Left ventricle myocardium inferior (tissue), 1 donor: ENCODE data around the gene MYCT1. TPM values are rescaled to one million over a fixed set of nuclear protein-coding genes. Genes with fewer than 3 reads are reported as not detected.

ENCODE experiments used
- DNase-seq: peaks from one replicate; pipeline ENCODE4 v3.0.0-alpha.2; 2020
- H3K27ac ChIP-seq: fragments of 200-600 bp; replicated peaks from 2 replicates; pipeline ENCODE4 v1.8.0; 2021
- H3K27me3 ChIP-seq: fragments of 200-600 bp; 2 replicates; pipeline ENCODE4 v1.8.0; 2021; ENCODE audit warnings: low read depth
- H3K36me3 ChIP-seq: fragments of 200-600 bp; 2 replicates; pipeline ENCODE4 v1.8.0; 2021
- H3K4me1 ChIP-seq: fragments of 200-600 bp; 2 replicates; pipeline ENCODE4 v1.8.0; 2021
- H3K4me3 ChIP-seq: fragments of 200-600 bp; 2 replicates; pipeline ENCODE4 v1.8.0; 2021; ENCODE audit warnings: mild to moderate bottlenecking, moderate library complexity
- H3K9me3 ChIP-seq: fragments of 200-600 bp; replicated peaks from 2 replicates; pipeline ENCODE4 v1.8.0; 2021
- intact Hi-C: fragments of 100-400 bp; cut with micrococcal nuclease; formaldehyde crosslinking; loops from one replicate; pipeline ENCODE4 v1.11.0; 2022
- total RNA-seq: library from RNA; stranded (reverse); fragmentation: NEBNext Ultra II Directional; extraction: Animal tissue kit (Norgen Biotek cat#: 25700); gene quantifications from one replicate; pipeline ENCODE4 v1.2.1, GENCODE V29; 2021
- TF ChIP-seq, protein P1 (sequence below): fragments of 200-600 bp; IDR thresholded peaks from 2 replicates; pipeline ENCODE4 v1.8.0; 2021; ENCODE audit warnings: antibody characterized with exemption, mild to moderate bottlenecking, borderline replicate concordance
- donor health status: DM: no; HTN: yes; CAD: no; lungs with severe emphysema.

The MYCT1 gene
- total RNA-seq, 1 donor from 2014 or later: 15.0 TPM

DNA sequence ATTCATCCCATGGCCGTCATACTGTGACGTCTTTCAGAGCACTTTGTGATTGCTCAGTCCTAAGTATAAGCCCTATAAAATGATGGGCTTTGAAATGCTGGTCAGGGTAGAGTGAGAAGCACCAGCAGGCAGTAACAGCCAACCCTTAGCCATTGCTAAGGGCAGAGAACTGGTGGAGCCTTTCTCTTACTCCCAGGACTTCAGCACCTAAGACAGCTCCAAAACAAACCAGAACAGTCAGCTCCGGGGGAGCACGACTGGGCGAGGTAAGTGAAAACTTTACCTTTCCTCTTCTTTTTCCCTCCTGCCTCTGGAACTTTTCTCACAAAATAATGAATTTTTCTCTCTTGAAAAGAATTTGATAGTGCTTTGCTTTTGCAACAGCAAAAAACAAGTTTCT lies 53.0 kb downstream of the MYCT1 start, which contains the start of gene VIP:
Gene VIP, plus strand, starts transcription at position 104 of the 400 bp plus-strand sequence. CDS start 1,381 bp downstream, outside the sequence.
- intact Hi-C loops: no loop called here
- Histone ChIP-seq H3K4me3 (no peak within 1 kb of the TSS), H3K36me3 (no peaks in the 10 kb centered on the region), H3K27ac (no peak within 1 kb of the TSS), H3K4me1 (no peaks in the 10 kb centered on the region), H3K9me3 (no peaks in the 10 kb centered on the region), H3K27me3 (no peaks in the 10 kb centered on the region)
- TF ChIP-seq, protein P1, sequence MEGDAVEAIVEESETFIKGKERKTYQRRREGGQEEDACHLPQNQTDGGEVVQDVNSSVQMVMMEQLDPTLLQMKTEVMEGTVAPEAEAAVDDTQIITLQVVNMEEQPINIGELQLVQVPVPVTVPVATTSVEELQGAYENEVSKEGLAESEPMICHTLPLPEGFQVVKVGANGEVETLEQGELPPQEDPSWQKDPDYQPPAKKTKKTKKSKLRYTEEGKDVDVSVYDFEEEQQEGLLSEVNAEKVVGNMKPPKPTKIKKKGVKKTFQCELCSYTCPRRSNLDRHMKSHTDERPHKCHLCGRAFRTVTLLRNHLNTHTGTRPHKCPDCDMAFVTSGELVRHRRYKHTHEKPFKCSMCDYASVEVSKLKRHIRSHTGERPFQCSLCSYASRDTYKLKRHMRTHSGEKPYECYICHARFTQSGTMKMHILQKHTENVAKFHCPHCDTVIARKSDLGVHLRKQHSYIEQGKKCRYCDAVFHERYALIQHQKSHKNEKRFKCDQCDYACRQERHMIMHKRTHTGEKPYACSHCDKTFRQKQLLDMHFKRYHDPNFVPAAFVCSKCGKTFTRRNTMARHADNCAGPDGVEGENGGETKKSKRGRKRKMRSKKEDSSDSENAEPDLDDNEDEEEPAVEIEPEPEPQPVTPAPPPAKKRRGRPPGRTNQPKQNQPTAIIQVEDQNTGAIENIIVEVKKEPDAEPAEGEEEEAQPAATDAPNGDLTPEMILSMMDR: no peak
- no peak for DNase-seq

DNA sequence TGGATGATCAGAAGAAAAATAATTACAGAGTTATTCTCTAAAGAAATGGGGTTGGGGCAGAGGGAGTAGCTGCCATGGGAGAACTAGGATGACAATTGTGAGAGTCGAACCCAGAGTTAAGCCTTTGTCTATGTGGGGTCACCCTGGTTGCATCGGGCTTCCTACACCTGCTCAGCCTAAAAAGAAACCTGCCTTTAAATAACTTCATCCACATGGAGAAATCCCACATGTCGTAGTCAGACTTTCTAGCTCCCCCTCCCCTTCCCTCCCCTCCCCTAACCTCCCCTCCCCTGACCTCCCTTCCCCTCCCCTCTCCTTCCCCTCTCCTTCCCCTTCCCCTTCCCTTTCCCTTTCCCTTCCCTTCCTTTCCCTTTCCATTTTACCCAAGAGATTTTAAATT lies 67.6 kb downstream of the MYCT1 start:
- no peaks in the 10 kb centered on the region for H3K27me3 ChIP-seq
- no peaks in the 10 kb centered on the region for H3K9me3 ChIP-seq
- H3K27ac ChIP-seq: no peak overlapping the region
- intact Hi-C loops: no loop called here
- TF ChIP-seq, protein P1: no peak
- H3K4me3 ChIP-seq: no peak overlapping the region
- no peaks in the 10 kb centered on the region for H3K4me1 ChIP-seq
- no peaks in the 10 kb centered on the region for H3K36me3 ChIP-seq
- no peak for DNase-seq

DNA sequence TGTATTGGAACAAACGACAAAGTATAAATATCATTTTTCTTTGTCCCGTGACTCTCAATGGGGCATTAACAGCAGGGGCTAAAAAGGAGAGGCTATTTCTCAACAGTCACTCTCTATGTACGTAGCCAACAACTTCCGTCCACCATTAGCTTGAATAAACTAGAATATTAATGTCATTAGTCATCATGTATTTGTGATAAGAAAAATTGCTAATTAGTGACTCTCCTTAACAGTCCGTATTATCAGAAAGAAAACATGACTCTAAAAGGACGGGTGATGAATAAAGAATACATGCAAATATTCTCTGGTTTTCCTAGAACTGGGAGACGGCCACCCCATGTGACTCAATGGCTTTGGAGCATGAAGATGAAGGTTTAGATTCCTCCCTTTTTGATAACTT lies 71.5 kb downstream of the MYCT1 start:
- Histone ChIP-seq H3K9me3 (no peaks in the 10 kb centered on the region), H3K27ac (no peak overlapping the region), H3K4me1 (no peaks in the 10 kb centered on the region), H3K36me3 (no peaks in the 10 kb centered on the region), H3K27me3 (no peaks in the 10 kb centered on the region), H3K4me3 (no peak overlapping the region)
- TF ChIP-seq, protein P1: no peak
- DNase-seq: no peak
- intact Hi-C loops: no loop called here

DNA sequence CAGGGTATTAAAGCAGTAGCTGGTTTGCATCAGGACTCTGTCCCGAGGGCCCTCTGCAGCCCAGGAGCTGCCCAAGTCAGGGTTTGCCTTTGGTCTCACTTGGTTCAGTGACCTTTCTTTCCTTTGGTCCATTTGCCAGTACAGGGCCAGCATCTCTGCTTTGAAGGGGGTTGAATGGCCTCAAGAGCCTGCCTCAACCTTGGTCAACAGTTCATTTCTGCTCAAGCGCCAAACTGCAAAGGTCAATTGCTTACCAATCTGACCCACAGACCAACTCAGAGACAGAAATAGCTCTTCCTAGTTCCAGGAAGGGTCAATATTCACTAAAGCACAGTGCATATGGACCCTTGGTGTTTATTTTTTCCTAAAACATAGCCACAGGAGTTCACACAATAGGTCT lies 72.3 kb downstream of the MYCT1 start:
- TF ChIP-seq, protein P1: no peak
- intact Hi-C loops: no loop called here
- no peaks in the 10 kb centered on the region for H3K27me3 ChIP-seq
- no peak for DNase-seq
- no peaks in the 10 kb centered on the region for H3K36me3 ChIP-seq
- no peak overlapping the region for H3K4me3 ChIP-seq
- H3K4me1 ChIP-seq: no peaks in the 10 kb centered on the region
- H3K27ac ChIP-seq: no peak overlapping the region
- H3K9me3 ChIP-seq: no peaks in the 10 kb centered on the region

DNA sequence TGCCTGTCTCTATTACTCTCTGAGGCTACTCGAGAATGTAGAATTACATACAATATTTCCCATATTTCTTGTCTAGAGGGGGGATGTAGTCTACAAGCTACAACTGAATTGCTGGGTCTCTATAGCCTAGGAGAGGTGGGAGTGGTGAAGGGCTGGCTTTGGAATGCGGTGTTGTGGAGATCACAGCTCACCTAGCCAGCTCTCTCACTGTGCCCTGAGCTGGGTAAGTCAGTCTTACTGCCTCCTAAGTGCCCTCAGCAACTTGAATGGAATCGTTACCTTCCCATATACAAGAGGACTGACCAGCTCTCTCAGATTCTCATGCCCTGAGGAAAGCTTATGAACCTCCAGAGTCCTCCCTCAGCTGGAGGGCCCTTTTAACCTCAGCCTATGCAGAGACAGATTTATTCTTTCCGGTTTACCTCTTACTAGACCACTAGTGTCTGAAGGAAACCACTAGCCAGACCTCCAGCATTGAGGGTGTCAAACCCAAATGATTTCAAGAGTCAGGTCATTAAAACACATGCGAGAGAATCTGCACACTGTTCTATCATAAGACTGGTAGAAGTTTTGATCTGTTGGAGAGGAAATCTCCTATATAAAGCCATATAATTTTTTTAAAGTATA lies 73.5 kb downstream of the MYCT1 start:
- Histone ChIP-seq H3K27me3 (no peaks in the 10 kb centered on the region), H3K36me3 (no peaks in the 10 kb centered on the region), H3K4me1 (no peaks in the 10 kb centered on the region), H3K4me3 (no peak overlapping the region), H3K27ac (no peak overlapping the region), H3K9me3 (no peaks in the 10 kb centered on the region)
- DNase-seq: no peak
- TF ChIP-seq, protein P1: no peak
- intact Hi-C loops: no loop called here

Other genes starting within 250 kb of the MYCT1 start
- gene SYNE1, start 60.5 kb upstream of the MYCT1 start, total RNA-seq: 105 TPM
- 0.55 TPM for gene VIP, start 52.9 kb downstream of the MYCT1 start, total RNA-seq